AG09319 (cell line): ENCODE measurements around the gene KRT36.

Experiments
- DNase-seq: peaks from one replicate; pipeline ENCODE4 v3.0.0-alpha.2; 2010; ENCODE audit warnings: low read depth; ENCODE audit errors: extremely low read depth
- TF ChIP-seq, protein P1 (sequence below): IDR thresholded peaks from 2 replicates; pipeline ENCODE4 v1.5.1; 2011; ENCODE audit warnings: low read depth, mild to moderate bottlenecking, inconsistent platforms, low read length, moderate library complexity

Gene KRT36

GRCh38 chr17:41437254-41437653, 52.5 kb downstream of the KRT36 start:
- TF ChIP-seq, protein P1, sequence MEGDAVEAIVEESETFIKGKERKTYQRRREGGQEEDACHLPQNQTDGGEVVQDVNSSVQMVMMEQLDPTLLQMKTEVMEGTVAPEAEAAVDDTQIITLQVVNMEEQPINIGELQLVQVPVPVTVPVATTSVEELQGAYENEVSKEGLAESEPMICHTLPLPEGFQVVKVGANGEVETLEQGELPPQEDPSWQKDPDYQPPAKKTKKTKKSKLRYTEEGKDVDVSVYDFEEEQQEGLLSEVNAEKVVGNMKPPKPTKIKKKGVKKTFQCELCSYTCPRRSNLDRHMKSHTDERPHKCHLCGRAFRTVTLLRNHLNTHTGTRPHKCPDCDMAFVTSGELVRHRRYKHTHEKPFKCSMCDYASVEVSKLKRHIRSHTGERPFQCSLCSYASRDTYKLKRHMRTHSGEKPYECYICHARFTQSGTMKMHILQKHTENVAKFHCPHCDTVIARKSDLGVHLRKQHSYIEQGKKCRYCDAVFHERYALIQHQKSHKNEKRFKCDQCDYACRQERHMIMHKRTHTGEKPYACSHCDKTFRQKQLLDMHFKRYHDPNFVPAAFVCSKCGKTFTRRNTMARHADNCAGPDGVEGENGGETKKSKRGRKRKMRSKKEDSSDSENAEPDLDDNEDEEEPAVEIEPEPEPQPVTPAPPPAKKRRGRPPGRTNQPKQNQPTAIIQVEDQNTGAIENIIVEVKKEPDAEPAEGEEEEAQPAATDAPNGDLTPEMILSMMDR = no peak
- DNase-seq = no peak
